ENCODE results near the gene TPPP2. TPM values are rescaled to one million over a fixed set of nuclear protein-coding genes. Genes with fewer than 3 reads are reported as not detected.

The TPPP2 gene
- total RNA-seq, 1 donor from 2014 or later = not detected

DNA sequence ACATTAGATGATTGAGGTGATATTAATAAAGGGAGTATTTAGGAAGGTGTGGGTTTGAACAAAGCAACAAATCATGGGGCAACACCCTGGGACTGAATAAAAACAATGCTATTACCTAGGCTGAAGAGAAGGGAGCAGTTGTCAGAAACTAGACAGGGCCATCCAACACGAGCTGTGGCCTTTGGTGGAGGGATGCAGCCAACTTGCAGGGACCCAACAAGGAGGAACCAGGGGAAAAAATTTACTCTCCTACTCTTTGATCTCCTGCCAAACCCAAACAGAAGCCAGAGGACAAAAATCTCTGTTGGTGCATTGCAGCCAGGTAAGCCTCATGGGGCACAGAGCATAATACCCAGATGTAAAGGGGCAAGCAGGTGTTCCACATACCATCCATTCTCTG lies 18.9 kb upstream of the TPPP2 start:
- no peak for ATAC-seq
- DNase-seq = no peak
- TF ChIP-seq, protein P1, sequence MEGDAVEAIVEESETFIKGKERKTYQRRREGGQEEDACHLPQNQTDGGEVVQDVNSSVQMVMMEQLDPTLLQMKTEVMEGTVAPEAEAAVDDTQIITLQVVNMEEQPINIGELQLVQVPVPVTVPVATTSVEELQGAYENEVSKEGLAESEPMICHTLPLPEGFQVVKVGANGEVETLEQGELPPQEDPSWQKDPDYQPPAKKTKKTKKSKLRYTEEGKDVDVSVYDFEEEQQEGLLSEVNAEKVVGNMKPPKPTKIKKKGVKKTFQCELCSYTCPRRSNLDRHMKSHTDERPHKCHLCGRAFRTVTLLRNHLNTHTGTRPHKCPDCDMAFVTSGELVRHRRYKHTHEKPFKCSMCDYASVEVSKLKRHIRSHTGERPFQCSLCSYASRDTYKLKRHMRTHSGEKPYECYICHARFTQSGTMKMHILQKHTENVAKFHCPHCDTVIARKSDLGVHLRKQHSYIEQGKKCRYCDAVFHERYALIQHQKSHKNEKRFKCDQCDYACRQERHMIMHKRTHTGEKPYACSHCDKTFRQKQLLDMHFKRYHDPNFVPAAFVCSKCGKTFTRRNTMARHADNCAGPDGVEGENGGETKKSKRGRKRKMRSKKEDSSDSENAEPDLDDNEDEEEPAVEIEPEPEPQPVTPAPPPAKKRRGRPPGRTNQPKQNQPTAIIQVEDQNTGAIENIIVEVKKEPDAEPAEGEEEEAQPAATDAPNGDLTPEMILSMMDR (IDR thresholded peaks at IDR 0.05) = no peak
- no peak overlapping the region for H3K4me3 ChIP-seq
- H3K27ac ChIP-seq = no peak overlapping the region
- intact Hi-C loops (cut with DNase I) = no loop called here
- no peaks in the 10 kb centered on the region for H3K9me3 ChIP-seq
- no peaks in the 10 kb centered on the region for H3K27me3 ChIP-seq (ENCODE audit: low read depth)
- H3K36me3 ChIP-seq = no peaks in the 10 kb centered on the region
- H3K4me1 ChIP-seq = peaks cover 6% of the 10 kb centered on the region

DNA sequence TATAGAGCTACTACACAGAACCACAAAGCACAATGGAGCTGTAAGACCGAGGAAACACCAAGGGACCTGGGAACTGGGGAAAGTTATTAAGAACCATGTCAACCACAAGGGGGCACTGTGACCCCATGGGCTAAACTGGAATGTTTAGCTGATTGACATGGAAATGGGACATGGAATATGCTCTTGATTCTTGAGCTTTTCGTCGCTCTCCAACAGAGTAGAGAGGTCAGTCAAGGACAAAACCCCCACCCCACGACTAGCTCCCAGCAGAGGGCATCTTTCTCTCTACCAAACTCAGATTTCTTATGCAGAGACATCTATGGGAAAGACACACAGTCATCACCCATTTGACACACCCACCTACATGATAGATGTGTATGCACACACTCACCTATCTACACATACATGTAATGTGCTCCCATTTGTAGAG lies 15.2 kb upstream of the TPPP2 start:
- peak; percentile 90 for ATAC-seq
- Histone ChIP-seq H3K27me3 (ENCODE audit: low read depth) (no peaks in the 10 kb centered on the region), H3K36me3 (peaks cover 30% of the 10 kb centered on the region), H3K27ac (no peak overlapping the region), H3K4me1 (peaks cover 10% of the 10 kb centered on the region), H3K4me3 (no peak overlapping the region), H3K9me3 (no peaks in the 10 kb centered on the region)
- DNase-seq = peak; percentile 70
- intact Hi-C loops (cut with DNase I) = no loop called here
- TF ChIP-seq, protein P1 (IDR thresholded peaks at IDR 0.05) = peak; percentile 93

DNA sequence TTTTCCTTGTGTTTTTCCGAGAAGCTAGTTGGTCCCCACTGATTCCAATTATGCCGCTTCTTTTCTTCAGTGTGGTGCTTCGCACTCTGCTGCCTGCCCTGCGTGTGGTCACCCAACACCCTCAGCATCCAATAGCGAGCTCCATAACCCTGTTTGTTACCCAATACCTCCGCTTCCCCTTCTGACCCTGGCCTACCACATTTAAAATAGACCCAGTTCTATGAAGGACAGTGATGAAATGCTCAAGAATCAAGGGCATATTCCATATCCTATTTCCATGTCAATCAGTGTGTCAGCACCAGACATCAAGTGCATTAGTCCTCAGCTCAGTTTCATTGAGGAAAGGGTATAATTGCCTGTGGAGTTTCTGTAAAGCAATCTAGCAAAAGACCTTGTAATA lies 14.7 kb upstream of the TPPP2 start:
- TF ChIP-seq, protein P1 (IDR thresholded peaks at IDR 0.05) = no peak
- Histone ChIP-seq H3K36me3 (peaks cover 35% of the 10 kb centered on the region), H3K9me3 (no peaks in the 10 kb centered on the region), H3K27me3 (ENCODE audit: low read depth) (no peaks in the 10 kb centered on the region), H3K27ac (no peak overlapping the region), H3K4me1 (peaks cover 10% of the 10 kb centered on the region), H3K4me3 (no peak overlapping the region)
- ATAC-seq = peak; percentile 28 to 40
- DNase-seq = no peak
- intact Hi-C loops (cut with DNase I) = no loop called here

DNA sequence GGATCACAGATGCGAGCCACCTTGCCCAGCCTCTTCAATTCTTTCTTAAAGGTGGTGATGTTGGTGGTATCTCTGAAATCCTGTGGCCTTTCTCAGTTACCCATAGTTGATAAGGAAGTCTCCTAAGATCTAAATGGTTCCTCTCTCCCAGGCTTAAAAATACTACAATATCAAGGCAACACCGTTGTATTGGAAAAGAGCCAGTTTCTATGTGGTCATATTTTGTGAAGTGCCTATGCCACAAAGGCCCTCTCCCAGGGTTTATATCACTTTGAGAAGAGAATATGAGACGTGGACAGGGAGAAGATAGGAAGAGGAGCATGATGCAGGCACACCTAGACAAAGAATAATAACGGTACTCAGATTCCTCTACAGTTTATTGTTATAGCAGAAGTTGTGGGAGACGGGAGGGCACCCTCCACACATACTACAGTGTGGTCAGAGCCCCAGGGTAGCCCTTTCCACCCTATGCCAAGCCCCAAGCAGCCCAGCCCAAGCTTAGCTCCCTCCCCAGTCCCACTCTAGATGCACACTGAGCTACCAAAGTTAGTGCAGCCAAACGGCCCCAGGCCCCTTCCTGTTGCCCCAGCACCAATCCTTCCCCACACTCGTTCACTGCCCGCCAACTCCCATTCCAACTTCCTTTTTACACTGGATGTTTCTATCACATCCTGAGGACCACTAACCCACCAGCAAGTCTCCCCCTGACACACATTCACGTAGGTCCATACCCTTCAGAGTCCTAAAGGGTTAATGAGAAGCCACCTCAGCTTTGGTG lies 13.4 kb upstream of the TPPP2 start:
- H3K27me3 ChIP-seq (ENCODE audit: low read depth) = no peaks in the 10 kb centered on the region
- TF ChIP-seq, protein P1 (IDR thresholded peaks at IDR 0.05) = no peak
- DNase-seq (no peak), ATAC-seq (no peak)
- H3K27ac ChIP-seq = no peak overlapping the region
- intact Hi-C loops (cut with DNase I) = no loop called here
- no peak overlapping the region for H3K4me3 ChIP-seq
- peaks cover 16% of the 10 kb centered on the region for H3K4me1 ChIP-seq
- H3K36me3 ChIP-seq = peaks cover 48% of the 10 kb centered on the region
- H3K9me3 ChIP-seq = no peaks in the 10 kb centered on the region

DNA sequence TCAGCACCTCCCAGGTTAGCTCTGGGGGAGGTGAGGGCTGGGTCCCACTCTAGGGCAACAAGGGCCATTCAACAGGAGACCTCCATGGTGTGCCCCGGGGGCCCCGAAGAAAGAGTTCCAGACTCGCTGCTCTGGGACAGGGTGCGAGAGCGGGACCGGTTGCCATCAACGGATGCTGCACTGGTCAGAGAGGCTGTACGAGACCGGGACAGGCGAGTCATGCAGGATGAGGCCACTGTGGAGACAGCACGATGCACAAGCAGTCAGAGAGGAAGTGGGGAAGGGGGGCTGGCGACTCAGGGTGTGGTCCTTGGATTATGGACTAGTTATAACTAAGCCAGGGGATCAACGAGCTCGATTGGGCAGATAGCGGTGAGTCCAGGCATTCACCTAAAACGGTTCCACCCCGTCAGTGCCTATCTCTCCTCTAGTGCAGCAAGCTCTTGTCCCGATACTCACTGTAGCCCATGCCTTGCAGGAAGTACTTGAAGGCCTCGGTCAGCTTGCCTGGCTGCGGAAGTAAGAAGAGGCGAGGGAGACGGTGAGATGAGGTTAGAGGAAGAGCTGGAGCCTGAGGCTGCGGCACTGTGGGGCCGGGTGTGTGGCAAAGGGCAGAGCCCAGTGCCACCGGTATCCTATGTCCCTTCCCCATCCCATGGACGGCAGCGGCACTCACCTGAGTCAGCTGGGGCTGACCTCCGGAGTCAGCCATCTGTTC lies 12.3 kb upstream of the TPPP2 start:
- H3K9me3 ChIP-seq = no peaks in the 10 kb centered on the region
- peaks cover 22% of the 10 kb centered on the region for H3K4me1 ChIP-seq
- no peak for ATAC-seq
- peaks cover 55% of the 10 kb centered on the region for H3K36me3 ChIP-seq
- H3K4me3 ChIP-seq = no peak overlapping the region
- no peak overlapping the region for H3K27ac ChIP-seq
- no peak for DNase-seq
- H3K27me3 ChIP-seq (ENCODE audit: low read depth) = no peaks in the 10 kb centered on the region
- TF ChIP-seq, protein P1 (IDR thresholded peaks at IDR 0.05) = no peak
- intact Hi-C loops (cut with DNase I) = no loop called here
